ENCODE measurements around the gene GDE1.
"Not testable (repeated sequence)": the region's sequence is repeated elsewhere in the genome, so short reads cannot be mapped to it uniquely, and the experiment has no call there.

GDE1 gene

GRCh38 chr16:19521471-19522396, at the start of gene GDE1:
TSS of gene GDE1 (minus strand) at chr16:19522098. CDS start at chr16:19521964, 134 bp downstream.
- peak; percentile 94 for DNase-seq

GRCh38 chr16:19567560-19567959, 45.7 kb upstream of the GDE1 start:
- no peak for DNase-seq

- DNase-seq: no peak
Measured at GRCh38 chr16:19566362-19566761, 44.5 kb upstream of the GDE1 start.

- DNase-seq: no peak
Measured at GRCh38 chr16:19563377-19563776, 41.5 kb upstream of the GDE1 start.

- DNase-seq: no peak
Measured at GRCh38 chr16:19560078-19560477, 38.2 kb upstream of the GDE1 start.

GRCh38 chr16:19559242-19559910, 37.5 kb upstream of the GDE1 start:
- DNase-seq: peak; percentile 65

GRCh38 chr16:19555938-19556771, 34.3 kb upstream of the GDE1 start:
- DNase-seq: peak; percentile 37

GRCh38 chr16:19555186-19555937, 33.5 kb upstream of the GDE1 start, which contains the start of gene VPS35L:
TSS of gene VPS35L (plus strand) at chr16:19555703. CDS start at chr16:19555730, 27 bp downstream.
- peak; percentile 98 for DNase-seq

GRCh38 chr16:19549673-19550072, 27.8 kb upstream of the GDE1 start:
- no peak for DNase-seq

GRCh38 chr16:19548144-19548543, 26.2 kb upstream of the GDE1 start:
- no peak for DNase-seq

- DNase-seq: not testable (repeated sequence)
Measured at GRCh38 chr16:19543278-19543996, 21.5 kb upstream of the GDE1 start.

- DNase-seq: no peak
Measured at GRCh38 chr16:19542138-19542821, 20.4 kb upstream of the GDE1 start.

GRCh38 chr16:19540241-19540970, 18.5 kb upstream of the GDE1 start:
- no peak for DNase-seq

GRCh38 chr16:19532601-19533000, 10.7 kb upstream of the GDE1 start:
- no peak for DNase-seq

- DNase-seq: no peak
Measured at GRCh38 chr16:19528666-19529065, 6.8 kb upstream of the GDE1 start.

- DNase-seq: no peak
Measured at GRCh38 chr16:19527161-19527560, 5.3 kb upstream of the GDE1 start.

GRCh38 chr16:19525385-19525723, 3.5 kb upstream of the GDE1 start:
- no peak for DNase-seq

- DNase-seq: no peak
Measured at GRCh38 chr16:19524616-19525384, 2.9 kb upstream of the GDE1 start.

- DNase-seq: no peak
Measured at GRCh38 chr16:19524356-19524615, 2.4 kb upstream of the GDE1 start.
